ENCODE results near the gene RPS6KA2. TPM values are rescaled to one million over a fixed set of nuclear protein-coding genes. Genes with fewer than 3 reads are reported as not detected.

The RPS6KA2 gene
- total and polyA plus RNA-seq, 2 experiments from 2014 or later, result 12.5 to 25.3 TPM

GRCh38 chr6:166619912-166620311, 7.1 kb downstream of the RPS6KA2 start (continued):
- TF ChIP-seq STAT1 (IDR thresholded peaks at IDR 0.05; ENCODE audit: unreplicated experiment) (no peak), POLR2AphosphoS5 (IDR thresholded peaks at IDR 0.05; ENCODE audit: low read depth) (no peak), CTCF (conservative IDR thresholded peaks at IDR 0.05; ENCODE audit: low read depth in 2 of 2) (no peak), ETS1 (IDR thresholded peaks at IDR 0.05) (no peak), NANOG (IDR thresholded peaks at IDR 0.05; ENCODE audit: borderline replicate concordance) (no peak), REST (IDR thresholded peaks at IDR 0.05; ENCODE audit: unreplicated experiment) (no peak), EZH2 (IDR thresholded peaks at IDR 0.05; ENCODE audit: low read depth, unreplicated experiment) (no peak), JUNB (IDR thresholded peaks at IDR 0.05; ENCODE audit: unreplicated experiment) (no peak)

GRCh38 chr6:166618866-166619761, 7.9 kb downstream of the RPS6KA2 start:
- H3K4me3 Mint-ChIP-seq, result no peak overlapping the region
- TF ChIP-seq CREB1 (CRISPR knock-in tag; IDR thresholded peaks at IDR 0.05; ENCODE audit: low read depth) (no peak), ZNF331 (CRISPR knock-in tag; IDR thresholded peaks at IDR 0.05; ENCODE audit: low read depth) (no peak), REST (IDR thresholded peaks at IDR 0.05; ENCODE audit: unreplicated experiment) (no peak), EZH2phosphoT487 (IDR thresholded peaks at IDR 0.05; ENCODE audit: unreplicated experiment) (no peak), STAT1 (IDR thresholded peaks at IDR 0.05; ENCODE audit: unreplicated experiment) (no peak)

More at GRCh38 chr6:166618866-166619761, 7.9 kb downstream of the RPS6KA2 start:
- H3K36me3 ChIP-seq (ENCODE audit: insufficient read depth), result no peaks in the 10 kb centered on the region
- H3K27ac ChIP-seq (ENCODE audit: low read depth), result no peak overlapping the region
- H3K4me2 ChIP-seq, result no peak overlapping the region
- no peaks in the 10 kb centered on the region for H3K9me3 Mint-ChIP-seq
- ATAC-seq, result peak; percentile 12; the same call in 2 of the 3 replicates
- H3F3A ChIP-seq (replicated peaks; ENCODE audit: low read depth), result no peaks in the 10 kb centered on the region
- peaks cover 37% of the 10 kb centered on the region for H3K4me1 ChIP-seq (ENCODE audit: insufficient read depth)
- H3K27ac Mint-ChIP-seq, result peak overlapping the region; percentile 37; the same call in 1 of the 2 replicates
- peaks cover 57% of the 10 kb centered on the region for H3K4me1 Mint-ChIP-seq
- DNase-seq (ENCODE audit: low spot score), result no peak
- peaks cover 89% of the 10 kb centered on the region for H3K79me2 ChIP-seq (replicated peaks; ENCODE audit: insufficient read depth)
- peaks cover 8% of the 10 kb centered on the region for H3K27me3 Mint-ChIP-seq (ENCODE audit: insufficient read depth, low read depth, poor library complexity)
- no peak overlapping the region for H3K4me3 ChIP-seq
- H3K36me3 Mint-ChIP-seq (ENCODE audit: low read depth), result peaks cover 16% of the 10 kb centered on the region
- peaks cover 15% of the 10 kb centered on the region; the same call in 1 of the 2 replicates for H4K20me1 ChIP-seq (replicated peaks; ENCODE audit: insufficient read depth)
- H2AFZ ChIP-seq, result no peak overlapping the region
- H3K27me3 ChIP-seq (ENCODE audit: insufficient read depth), result no peaks in the 10 kb centered on the region
- no peaks in the 10 kb centered on the region for H3K9me2 ChIP-seq (ENCODE audit: insufficient read depth)
